Gastrocnemius medialis (tissue), 4 donors: Measurements from ENCODE around the gene GDF10. TPM values are rescaled to one million over a fixed set of nuclear protein-coding genes. Genes with fewer than 3 reads are reported as not detected.

Source experiments
- ATAC-seq, 2 donors: fragments of 150-250 bp; one replicate each; pipeline ENCODE4 v1.9.1; 2016
- DNase-seq, 2 donors: peaks; one replicate each; pipeline ENCODE4 v3.0.0-alpha.2; 2019
- H3K27ac ChIP-seq, 4 donors: fragments of 200-600 bp; sonication (generic); 1 replicate in 1 of 4; 2 replicates in 3 of 4; pipeline ENCODE4 v1.5.1; 2016 to 2018; ENCODE audit warnings: mild to moderate bottlenecking in 2 of 4, moderate library complexity in 1 of 4
- H3K27me3 ChIP-seq, 3 donors: fragments of 200-600 bp; sonication (generic) in 2 of 3; 1 replicate in 1 of 3; 2 replicates in 2 of 3; pipeline versions ENCODE4 v1.5.1 to v1.6.0; 2016 to 2019; ENCODE audit warnings: mild to moderate bottlenecking in 1 of 3, moderate library complexity in 1 of 3
- H3K36me3 ChIP-seq, 2 donors: fragments of 200-600 bp; sonication (generic) in 1 of 2; one replicate each; pipeline ENCODE4 v1.5.1; 2017 to 2018
- H3K4me1 ChIP-seq, 2 donors: fragments of 200-600 bp; sonication (generic) in 1 of 2; one replicate each; pipeline ENCODE4 v1.5.1; 2016 to 2017; ENCODE audit warnings: mild to moderate bottlenecking in 2 of 2
- H3K4me3 ChIP-seq, 4 donors: fragments of 200-600 bp; sonication (generic) in 3 of 4; 1 replicate in 1 of 4; 2 replicates in 3 of 4; pipeline ENCODE4 v1.5.1; 2016 to 2019; ENCODE audit warnings: mild to moderate bottlenecking in 2 of 4
- H3K9me3 ChIP-seq, 3 donors: fragments of 200-600 bp; sonication (generic) in 2 of 3; 1 replicate in 1 of 3; 2 replicates in 2 of 3; pipeline ENCODE4 v1.5.1; 2016 to 2019
- POLR2A ChIP-seq, 2 donors: fragments of 450-650 bp; IDR thresholded peaks; one replicate each; pipeline ENCODE4 v1.6.1; 2017; ENCODE audit warnings: antibody characterized with exemption in 2 of 2, mild to moderate bottlenecking in 2 of 2, moderate library complexity in 2 of 2
- in situ Hi-C, 4 donors: fragments of 200-750 bp; cut with MboI; loops; one replicate each; pipeline versions ENCODE4 v1.15.0 to v1.8.0; 2017; ENCODE audit warnings: low sequenced_read_pairs in 4 of 4
- intact Hi-C: fragments of 100-400 bp; cut with DNase I; formaldehyde crosslinking; loops from one replicate; pipeline ENCODE4 v1.15.1; 2023; ENCODE audit warnings: low total_unique reads
- total RNA-seq, 4 donors: library from RNA; depleted of rRNA; stranded (reverse); fragments of >200 nt; gene quantifications; one replicate each; pipeline versions ENCODE4 v1.1.0 to v1.2.3, GENCODE V29; 2016
- TF ChIP-seq, protein P1 (sequence below), 5 experiments: fragments of 450-650 bp in 3 of 5; fragments of 200-600 bp in 2 of 5; sonication (generic) in 2 of 5; IDR thresholded peaks in 4 of 5; conservative IDR thresholded peaks in 1 of 5; 1 replicate in 4 of 5; 2 replicates in 1 of 5; pipeline ENCODE4 v1.5.1; 2016 to 2019; ENCODE audit warnings: antibody characterized with exemption in 5 of 5, mild to moderate bottlenecking in 3 of 5, moderate library complexity in 3 of 5

GDF10 gene
- total RNA-seq, 4 donors from 2014 or later, result 0.20 to 0.72 (median 0.36) TPM

DNA sequence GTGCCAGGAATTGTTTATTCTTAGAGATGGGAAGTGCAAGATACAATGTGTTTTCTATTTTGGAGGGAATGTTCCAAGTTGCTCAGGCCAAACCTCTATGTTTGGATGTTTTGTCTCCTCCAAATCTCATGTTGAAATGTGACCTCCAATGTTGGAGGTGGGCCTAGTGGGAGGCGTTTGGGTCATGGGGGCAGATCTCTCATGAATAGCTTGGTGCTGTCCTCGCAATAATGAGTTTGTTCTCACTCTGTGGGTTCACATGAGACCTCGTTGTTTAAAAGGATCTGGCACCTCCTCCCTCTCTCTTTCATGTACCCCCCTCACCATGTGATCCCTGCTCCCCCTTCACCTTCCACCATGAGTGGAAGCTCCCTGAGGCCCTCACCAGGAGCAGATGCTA, 8.3 kb upstream of the GDF10 start:
- no peak for DNase-seq

GRCh38 chr10:47294057-47294456, 5.9 kb upstream of the GDF10 start:
- H3K4me1 ChIP-seq, result no peaks in the 10 kb centered on the region
- no peaks in the 10 kb centered on the region for H3K9me3 ChIP-seq
- H3K36me3 ChIP-seq, result no peaks in the 10 kb centered on the region
- no peak overlapping the region for H3K4me3 ChIP-seq
- DNase-seq, result no peak
- no peak overlapping the region for H3K27ac ChIP-seq
- in situ Hi-C loops (no loop called here), intact Hi-C loops (no loop called here)
- H3K27me3 ChIP-seq, result no peaks in the 10 kb centered on the region
- ATAC-seq, result no peak
- TF ChIP-seq, protein P1, sequence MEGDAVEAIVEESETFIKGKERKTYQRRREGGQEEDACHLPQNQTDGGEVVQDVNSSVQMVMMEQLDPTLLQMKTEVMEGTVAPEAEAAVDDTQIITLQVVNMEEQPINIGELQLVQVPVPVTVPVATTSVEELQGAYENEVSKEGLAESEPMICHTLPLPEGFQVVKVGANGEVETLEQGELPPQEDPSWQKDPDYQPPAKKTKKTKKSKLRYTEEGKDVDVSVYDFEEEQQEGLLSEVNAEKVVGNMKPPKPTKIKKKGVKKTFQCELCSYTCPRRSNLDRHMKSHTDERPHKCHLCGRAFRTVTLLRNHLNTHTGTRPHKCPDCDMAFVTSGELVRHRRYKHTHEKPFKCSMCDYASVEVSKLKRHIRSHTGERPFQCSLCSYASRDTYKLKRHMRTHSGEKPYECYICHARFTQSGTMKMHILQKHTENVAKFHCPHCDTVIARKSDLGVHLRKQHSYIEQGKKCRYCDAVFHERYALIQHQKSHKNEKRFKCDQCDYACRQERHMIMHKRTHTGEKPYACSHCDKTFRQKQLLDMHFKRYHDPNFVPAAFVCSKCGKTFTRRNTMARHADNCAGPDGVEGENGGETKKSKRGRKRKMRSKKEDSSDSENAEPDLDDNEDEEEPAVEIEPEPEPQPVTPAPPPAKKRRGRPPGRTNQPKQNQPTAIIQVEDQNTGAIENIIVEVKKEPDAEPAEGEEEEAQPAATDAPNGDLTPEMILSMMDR (IDR thresholded peaks at IDR 0.05 in 4 of 5, conservative IDR thresholded peaks at IDR 0.05 in 1 of 5), result no peak
- no peak for TF ChIP-seq POLR2A (IDR thresholded peaks at IDR 0.05)

More for the DNA sequence above, 8.3 kb upstream of the GDF10 start:
- TF ChIP-seq POLR2A (IDR thresholded peaks at IDR 0.05), result no peak
- TF ChIP-seq, protein P1 (IDR thresholded peaks at IDR 0.05 in 4 of 5, conservative IDR thresholded peaks at IDR 0.05 in 1 of 5), result no peak
- in situ Hi-C loops (no loop called here), intact Hi-C loops (no loop called here)
- ATAC-seq, result no peak
- H3K27ac ChIP-seq, result no peak overlapping the region
- no peaks in the 10 kb centered on the region for H3K27me3 ChIP-seq
- H3K4me3 ChIP-seq, result no peak overlapping the region
- no peaks in the 10 kb centered on the region for H3K36me3 ChIP-seq
- H3K4me1 ChIP-seq, result no peaks in the 10 kb centered on the region
- no peaks in the 10 kb centered on the region for H3K9me3 ChIP-seq

GRCh38 chr10:47294501-47294900, 5.5 kb upstream of the GDF10 start:
- no peaks in the 10 kb centered on the region for H3K36me3 ChIP-seq
- no peaks in the 10 kb centered on the region for H3K27me3 ChIP-seq
- TF ChIP-seq, protein P1 (IDR thresholded peaks at IDR 0.05 in 4 of 5, conservative IDR thresholded peaks at IDR 0.05 in 1 of 5), result no peak
- TF ChIP-seq POLR2A (IDR thresholded peaks at IDR 0.05), result no peak
- H3K27ac ChIP-seq, result no peak overlapping the region
- in situ Hi-C loops, result no loop called here
- intact Hi-C loops, result no loop called here
- no peaks in the 10 kb centered on the region for H3K4me1 ChIP-seq
- H3K9me3 ChIP-seq, result no peaks in the 10 kb centered on the region
- no peak overlapping the region for H3K4me3 ChIP-seq
- ATAC-seq (no peak), DNase-seq (no peak)

DNA sequence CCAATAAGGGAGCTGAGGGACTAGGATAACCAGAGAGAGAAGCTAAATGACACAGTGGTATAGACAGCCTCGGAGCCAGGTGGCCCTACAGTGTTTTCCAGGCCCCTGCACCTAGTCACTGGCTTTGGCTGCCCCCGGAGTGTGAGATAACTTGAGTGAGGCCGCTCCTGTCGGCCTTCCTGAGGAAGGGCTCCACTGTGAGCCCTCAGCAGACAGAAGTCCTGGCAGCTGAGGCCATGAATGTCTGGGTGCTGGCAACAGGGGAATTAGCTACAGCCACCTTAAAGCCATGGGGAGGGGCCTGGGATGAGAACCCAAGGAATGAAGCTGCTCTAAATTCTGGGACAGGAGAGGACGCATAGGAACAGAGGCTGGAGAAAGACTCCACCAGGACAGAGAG, 4.6 kb upstream of the GDF10 start:
- TF ChIP-seq POLR2A (IDR thresholded peaks at IDR 0.05), result no peak
- TF ChIP-seq, protein P1 (IDR thresholded peaks at IDR 0.05 in 4 of 5, conservative IDR thresholded peaks at IDR 0.05 in 1 of 5), result no peak
- Histone ChIP-seq H3K27ac (no peak overlapping the region), H3K4me1 (peaks cover 0 to under 1% of the 10 kb centered on the region in 2 donors), H3K36me3 (no peaks in the 10 kb centered on the region), H3K4me3 (no peak overlapping the region), H3K9me3 (no peaks in the 10 kb centered on the region), H3K27me3 (peaks cover 0 to 1% (median under 1%) of the 10 kb centered on the region in 3 donors)
- in situ Hi-C loops, result no loop called here
- intact Hi-C loops, result no loop called here
- DNase-seq (no peak), ATAC-seq (no peak)
